ENCODE measurements around the gene GPR89A.

- no peak for TF ChIP-seq POLR2AphosphoS5 (IDR thresholded peaks at IDR 0.05; ENCODE audit: low read depth, low read length)
- TF ChIP-seq TAF1 (IDR thresholded peaks at IDR 0.05; ENCODE audit: borderline replicate concordance, insufficient read depth, low read length) = no peak
Measured at GRCh38 chr1:145716641-145717345, 109.0 kb downstream of the GPR89A start.

All from PFSK-1 (cell line).